HFFc6 (cell line): ENCODE data around the gene PIH1D2. TPM values are rescaled to one million over a fixed set of nuclear protein-coding genes. Genes with fewer than 3 reads are reported as not detected.

Experiments
- DNase-seq: peaks from one replicate; pipeline ENCODE4 v3.0.0-alpha.2; 2018
- H3K27ac Mint-ChIP-seq: 2 replicates; pipeline ENCODE4 v1.8.0; 2020; ENCODE audit warnings: mild to moderate bottlenecking, mixed read lengths
- H3K27me3 Mint-ChIP-seq: 2 replicates; pipeline ENCODE4 v1.8.0; 2021; ENCODE audit warnings: mild to moderate bottlenecking, moderate library complexity, mixed read lengths; ENCODE audit not compliant: insufficient read depth
- H3K36me3 Mint-ChIP-seq: 2 replicates; pipeline ENCODE4 v1.8.0; 2021; ENCODE audit warnings: low read depth, mixed read lengths
- H3K4me1 Mint-ChIP-seq: 2 replicates; pipeline ENCODE4 v1.8.0; 2020; ENCODE audit warnings: low read depth, mixed read lengths
- H3K4me3 Mint-ChIP-seq: 2 replicates; pipeline ENCODE4 v1.8.0; 2020; ENCODE audit warnings: mild to moderate bottlenecking, moderate library complexity, mixed read lengths
- H3K9me3 Mint-ChIP-seq: 2 replicates; pipeline ENCODE4 v1.8.0; 2020; ENCODE audit warnings: mild to moderate bottlenecking, mixed read lengths
- CTCF ChIP-seq: fragments of 200-600 bp; sonication (generic); IDR thresholded peaks from 2 replicates; pipeline ENCODE4 v1.5.0; 2021; ENCODE audit warnings: antibody characterized with exemption, mild to moderate bottlenecking
- total RNA-seq, 6 experiments: library from RNA; stranded (reverse); fragmentation: NEBNext Ultra II Directional; extraction: Animal tissue kit (Norgen Biotek cat#: 25700); gene quantifications; 2 replicates in 1 of 6; 3 replicates in 5 of 6; pipeline ENCODE4 v1.2.3, GENCODE V29; 2021

PIH1D2 gene
- total RNA-seq, 6 experiments from 2014 or later = 0.59 to 1.5 (median 1.1) TPM

- TF ChIP-seq CTCF = no peak
- H3K36me3 Mint-ChIP-seq = peaks cover 14% of the 10 kb centered on the region
- H3K27me3 Mint-ChIP-seq = no peaks in the 10 kb centered on the region; the same call in 1 of the 2 replicates
- peaks cover 31% of the 10 kb centered on the region for H3K4me1 Mint-ChIP-seq
- no peak for DNase-seq
- H3K9me3 Mint-ChIP-seq = no peaks in the 10 kb centered on the region
- no peak overlapping the region for H3K27ac Mint-ChIP-seq
- no peak overlapping the region for H3K4me3 Mint-ChIP-seq
Observed at GRCh38 chr11:112114460-112114859, 40.6 kb upstream of the PIH1D2 start.

- Mint-ChIP-seq H3K9me3 (no peaks in the 10 kb centered on the region), H3K4me3 (no peak overlapping the region), H3K27me3 (no peaks in the 10 kb centered on the region; the same call in 1 of the 2 replicates), H3K36me3 (peaks cover 14% of the 10 kb centered on the region), H3K27ac (peak overlapping the region; percentile 24; the same call in 1 of the 2 replicates), H3K4me1 (peaks cover 26% of the 10 kb centered on the region)
- DNase-seq = peak; percentile 82
- peak; percentile 82 for TF ChIP-seq CTCF
Observed at GRCh38 chr11:112113539-112114457, 40.0 kb upstream of the PIH1D2 start.

- Mint-ChIP-seq H3K4me3 (no peak overlapping the region), H3K4me1 (peaks cover 9% of the 10 kb centered on the region), H3K27me3 (no peaks in the 10 kb centered on the region), H3K27ac (no peak overlapping the region; the same call in 1 of the 2 replicates), H3K36me3 (peaks cover 9% of the 10 kb centered on the region; the same call in 1 of the 2 replicates), H3K9me3 (no peaks in the 10 kb centered on the region)
- DNase-seq = no peak
- TF ChIP-seq CTCF = no peak
Observed at GRCh38 chr11:112106070-112106469, 32.3 kb upstream of the PIH1D2 start.

GRCh38 chr11:112103446-112103845 is 29.6 kb upstream of the PIH1D2 start:
- peaks cover 24% of the 10 kb centered on the region for H3K4me1 Mint-ChIP-seq
- H3K27me3 Mint-ChIP-seq = no peaks in the 10 kb centered on the region
- TF ChIP-seq CTCF = no peak
- no peaks in the 10 kb centered on the region for H3K36me3 Mint-ChIP-seq
- H3K9me3 Mint-ChIP-seq = no peaks in the 10 kb centered on the region
- H3K27ac Mint-ChIP-seq = no peak overlapping the region
- no peak overlapping the region for H3K4me3 Mint-ChIP-seq
- DNase-seq = no peak

GRCh38 chr11:112100462-112100861 is 26.6 kb upstream of the PIH1D2 start:
- Mint-ChIP-seq H3K27ac (peak overlapping the region; percentile 74), H3K4me3 (no peak overlapping the region), H3K27me3 (no peaks in the 10 kb centered on the region; the same call in 1 of the 2 replicates), H3K4me1 (peaks cover 29% of the 10 kb centered on the region), H3K36me3 (peaks cover 10% of the 10 kb centered on the region), H3K9me3 (no peaks in the 10 kb centered on the region)
- DNase-seq = peak; percentile 39
- no peak for TF ChIP-seq CTCF
